Measurements from ENCODE around the gene KRR1.
"Not testable (repeated sequence)": the region's sequence is repeated elsewhere in the genome, so short reads cannot be mapped to it uniquely, and the experiment has no call there.

The KRR1 gene

DNA sequence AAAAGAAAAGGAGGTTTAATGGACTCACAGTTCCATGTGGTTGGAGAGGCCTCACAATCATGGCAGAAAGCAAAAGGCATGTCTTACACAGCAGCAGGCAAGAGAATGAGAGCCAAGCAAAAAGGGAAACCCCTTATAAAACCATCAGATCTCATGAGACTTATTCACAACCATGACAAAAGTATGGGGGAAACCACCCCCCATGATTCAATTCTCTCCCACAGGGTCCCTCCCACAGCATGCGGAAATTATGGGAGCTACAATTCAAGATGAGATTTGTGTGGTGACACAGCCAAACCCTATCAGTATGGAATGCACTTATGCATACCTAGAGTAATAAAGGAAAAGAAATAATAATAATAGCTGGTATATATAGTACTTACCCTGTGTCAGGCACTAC is 35.3 kb downstream of the KRR1 start:
- no peak overlapping the region for H3K27ac ChIP-seq
- TF ChIP-seq, protein P1, sequence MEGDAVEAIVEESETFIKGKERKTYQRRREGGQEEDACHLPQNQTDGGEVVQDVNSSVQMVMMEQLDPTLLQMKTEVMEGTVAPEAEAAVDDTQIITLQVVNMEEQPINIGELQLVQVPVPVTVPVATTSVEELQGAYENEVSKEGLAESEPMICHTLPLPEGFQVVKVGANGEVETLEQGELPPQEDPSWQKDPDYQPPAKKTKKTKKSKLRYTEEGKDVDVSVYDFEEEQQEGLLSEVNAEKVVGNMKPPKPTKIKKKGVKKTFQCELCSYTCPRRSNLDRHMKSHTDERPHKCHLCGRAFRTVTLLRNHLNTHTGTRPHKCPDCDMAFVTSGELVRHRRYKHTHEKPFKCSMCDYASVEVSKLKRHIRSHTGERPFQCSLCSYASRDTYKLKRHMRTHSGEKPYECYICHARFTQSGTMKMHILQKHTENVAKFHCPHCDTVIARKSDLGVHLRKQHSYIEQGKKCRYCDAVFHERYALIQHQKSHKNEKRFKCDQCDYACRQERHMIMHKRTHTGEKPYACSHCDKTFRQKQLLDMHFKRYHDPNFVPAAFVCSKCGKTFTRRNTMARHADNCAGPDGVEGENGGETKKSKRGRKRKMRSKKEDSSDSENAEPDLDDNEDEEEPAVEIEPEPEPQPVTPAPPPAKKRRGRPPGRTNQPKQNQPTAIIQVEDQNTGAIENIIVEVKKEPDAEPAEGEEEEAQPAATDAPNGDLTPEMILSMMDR (conservative IDR thresholded peaks at IDR 0.05): no peak
- TF ChIP-seq ZFX (IDR thresholded peaks at IDR 0.05): no peak

DNA sequence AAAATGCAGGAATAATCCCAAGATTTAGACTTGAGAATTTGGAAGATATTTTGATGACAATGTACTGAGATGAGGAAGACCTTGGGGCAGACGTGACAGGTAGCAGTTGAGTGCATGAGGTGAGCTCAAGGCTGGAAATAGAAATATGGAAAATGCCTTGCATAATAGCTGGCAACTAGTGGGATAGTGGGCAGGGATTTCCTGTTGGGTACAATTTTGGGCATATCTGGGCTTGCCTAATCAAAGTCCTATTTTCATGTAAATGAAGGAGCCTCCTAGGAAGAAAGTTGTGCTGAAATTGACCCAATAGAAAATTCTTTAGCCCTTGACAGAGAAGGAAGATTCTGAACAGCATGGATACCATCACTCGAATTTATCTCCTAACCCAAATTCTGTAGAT is 37.3 kb downstream of the KRR1 start:
- TF ChIP-seq, protein P1 (conservative IDR thresholded peaks at IDR 0.05): no peak
- no peak for TF ChIP-seq ZFX (IDR thresholded peaks at IDR 0.05)

DNA sequence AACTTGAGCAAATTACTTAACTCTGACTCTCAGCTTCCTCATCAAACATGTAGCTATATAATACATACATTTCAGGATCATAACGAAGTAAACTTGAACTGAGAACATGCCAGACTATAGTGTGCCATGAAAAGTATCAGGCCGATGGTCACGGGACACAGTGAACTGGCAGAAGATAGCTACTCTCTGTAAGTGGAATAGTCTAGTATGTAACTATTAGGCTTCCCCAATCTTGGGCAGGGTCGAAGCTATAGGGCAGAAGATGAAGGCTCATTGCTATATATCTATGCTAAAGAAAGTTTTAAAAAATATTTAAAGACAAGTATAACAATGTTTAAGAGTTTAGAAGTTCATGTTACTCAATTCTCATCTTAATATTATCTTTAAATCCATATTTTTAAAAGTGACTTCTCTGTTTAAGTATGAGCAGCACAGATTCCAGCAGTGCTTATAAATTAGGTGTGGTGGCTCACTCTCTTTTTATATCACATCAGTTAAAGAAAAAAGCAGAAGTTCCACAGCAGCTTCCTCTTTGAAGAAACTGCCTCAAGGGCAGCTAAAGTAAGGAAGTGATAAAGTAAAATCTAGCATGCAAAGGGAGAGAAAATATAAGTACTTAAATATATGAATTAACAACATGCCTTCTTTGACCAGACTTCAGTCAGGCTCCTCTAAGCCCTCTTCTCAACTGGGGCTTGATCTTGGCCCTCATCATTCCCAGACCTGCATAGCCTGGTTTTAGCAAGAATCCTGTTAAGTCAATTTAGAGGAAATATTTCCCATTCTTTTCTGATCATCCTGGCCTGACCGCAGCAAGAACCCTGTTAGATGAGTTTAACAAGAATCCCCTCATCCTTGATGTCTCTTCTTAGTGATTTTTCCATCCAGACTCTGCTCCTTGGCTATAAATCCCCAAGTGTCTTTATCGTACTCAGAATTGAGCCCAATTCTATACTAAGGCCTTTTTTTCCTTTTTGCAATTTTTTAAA is 39.2 kb downstream of the KRR1 start:
- TF ChIP-seq, protein P1 (conservative IDR thresholded peaks at IDR 0.05): no peak
- no peak for TF ChIP-seq ZFX (IDR thresholded peaks at IDR 0.05)
- no peak overlapping the region for H3K27ac ChIP-seq

More for the DNA sequence above, 37.3 kb downstream of the KRR1 start:
- H3K27ac ChIP-seq: no peak overlapping the region

DNA sequence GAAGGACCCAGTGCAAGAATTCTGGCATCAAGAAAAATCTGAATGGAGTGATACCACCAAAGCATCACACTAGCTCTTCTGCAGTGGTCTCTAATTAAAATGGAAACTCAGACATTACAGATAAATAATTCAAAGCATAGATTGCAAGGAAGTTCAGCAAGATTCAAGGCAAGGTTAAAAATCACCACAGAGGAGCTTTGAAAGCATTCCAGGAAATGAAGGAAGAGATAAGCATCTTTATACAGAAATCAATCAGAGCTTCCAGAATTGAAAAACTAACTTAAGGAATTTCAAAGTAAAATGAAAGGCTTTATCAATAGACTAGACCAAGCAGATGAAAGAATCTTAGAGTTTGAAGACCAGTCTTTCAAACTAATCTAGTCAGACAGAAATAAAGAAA is 51.2 kb downstream of the KRR1 start:
- no peak for TF ChIP-seq ZFX (IDR thresholded peaks at IDR 0.05)
- TF ChIP-seq, protein P1 (conservative IDR thresholded peaks at IDR 0.05): no peak
- H3K27ac ChIP-seq: no peak overlapping the region

DNA sequence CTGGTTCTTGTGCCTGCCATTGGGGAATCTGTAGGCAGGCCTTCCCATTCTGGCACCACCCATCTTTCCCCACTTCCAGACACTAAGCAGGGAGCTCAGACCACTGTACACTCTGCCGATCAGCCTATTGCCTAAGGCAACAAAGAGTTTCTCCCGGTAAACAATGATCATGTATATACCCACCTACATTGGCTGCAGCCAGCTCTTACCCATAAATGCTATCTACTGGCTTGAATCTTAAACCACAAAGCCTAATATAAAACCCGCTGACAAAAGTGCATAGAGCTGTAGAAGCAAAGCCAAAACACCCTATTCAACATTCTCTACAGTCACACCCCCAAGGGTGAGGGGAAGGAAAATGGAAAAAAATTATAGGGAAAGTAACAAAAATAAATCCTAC is 51.7 kb downstream of the KRR1 start:
- no peak for TF ChIP-seq ZFX (IDR thresholded peaks at IDR 0.05)
- TF ChIP-seq, protein P1 (conservative IDR thresholded peaks at IDR 0.05): no peak
- no peak overlapping the region for H3K27ac ChIP-seq

DNA sequence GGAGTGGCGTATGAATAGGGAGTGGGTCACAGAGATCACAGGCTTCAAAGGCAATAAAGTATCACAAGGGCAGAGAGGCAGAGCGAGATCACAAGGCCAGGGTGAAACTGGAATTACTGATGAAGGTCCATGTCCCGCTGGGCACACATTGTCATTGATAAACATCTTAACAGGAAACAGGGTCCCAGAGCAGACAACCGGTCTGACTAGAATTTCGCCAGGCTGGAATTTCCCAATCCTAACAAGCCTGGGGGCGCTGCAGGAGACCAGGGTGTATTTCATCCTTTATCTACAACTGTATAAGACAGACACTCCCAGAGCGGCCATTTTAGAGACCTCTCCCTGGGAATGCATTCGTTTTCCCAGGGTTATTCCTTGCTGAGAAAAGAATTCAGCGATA is 53.5 kb downstream of the KRR1 start:
- not testable (repeated sequence) for H3K27ac ChIP-seq

DNA sequence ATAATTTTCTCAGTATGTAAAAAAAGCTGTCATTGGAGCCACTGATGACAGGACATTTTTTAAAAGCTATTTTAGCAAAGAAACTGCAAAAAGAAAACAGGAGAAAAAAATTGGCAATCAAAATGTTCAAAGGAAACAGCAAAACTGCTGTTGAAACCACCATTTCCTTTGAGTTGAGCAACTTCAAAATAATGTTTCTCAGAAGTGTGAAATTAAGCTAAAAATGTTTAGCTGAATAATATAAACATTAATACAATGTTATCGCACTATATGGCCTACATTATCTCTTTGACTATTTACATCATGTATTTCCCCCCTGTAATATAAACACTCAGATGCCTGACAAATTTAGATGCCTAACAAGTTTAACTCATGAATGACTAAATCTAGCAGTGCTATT is 54.2 kb downstream of the KRR1 start:
- no peak overlapping the region for H3K27ac ChIP-seq
- no peak for TF ChIP-seq ZFX (IDR thresholded peaks at IDR 0.05)
- TF ChIP-seq, protein P1 (conservative IDR thresholded peaks at IDR 0.05): no peak

DNA sequence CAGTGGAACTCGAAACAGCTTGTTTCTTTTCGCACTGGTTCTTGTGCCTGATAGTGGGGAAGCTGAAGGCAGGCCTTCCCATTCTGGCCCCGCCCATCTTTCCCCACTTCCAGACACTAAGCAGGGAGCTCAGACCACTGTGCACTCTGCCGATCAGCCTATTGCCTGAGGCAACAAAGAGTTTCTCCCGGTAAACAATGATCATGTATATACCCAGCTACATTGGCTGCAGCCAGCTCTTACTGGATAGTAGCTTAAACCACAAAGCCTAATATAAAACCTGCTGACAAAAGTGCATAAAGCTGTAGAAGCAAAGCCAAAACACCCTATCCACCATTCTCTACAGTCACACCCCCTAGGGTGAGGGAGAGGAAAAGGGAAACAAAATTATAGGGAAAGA is 55.6 kb downstream of the KRR1 start:
- TF ChIP-seq, protein P1 (conservative IDR thresholded peaks at IDR 0.05): no peak
- TF ChIP-seq ZFX (IDR thresholded peaks at IDR 0.05): no peak
- no peak overlapping the region for H3K27ac ChIP-seq

Measured in C4-2B (cell line).